SIG-M5 treated with dmso at 0.1 percent for 504 hours (cell line): ENCODE data around the gene ZNF630.
"Not testable (repeated sequence)": the region's sequence is repeated elsewhere in the genome, so short reads cannot be mapped to it uniquely, and the experiment has no call there.

Experiments
- DNase-seq: peaks from one replicate; lab custom pipeline; 2025; ENCODE audit not compliant: unreplicated experiment; lab: John Stamatoyannopoulos, UW

The ZNF630 gene

DNA sequence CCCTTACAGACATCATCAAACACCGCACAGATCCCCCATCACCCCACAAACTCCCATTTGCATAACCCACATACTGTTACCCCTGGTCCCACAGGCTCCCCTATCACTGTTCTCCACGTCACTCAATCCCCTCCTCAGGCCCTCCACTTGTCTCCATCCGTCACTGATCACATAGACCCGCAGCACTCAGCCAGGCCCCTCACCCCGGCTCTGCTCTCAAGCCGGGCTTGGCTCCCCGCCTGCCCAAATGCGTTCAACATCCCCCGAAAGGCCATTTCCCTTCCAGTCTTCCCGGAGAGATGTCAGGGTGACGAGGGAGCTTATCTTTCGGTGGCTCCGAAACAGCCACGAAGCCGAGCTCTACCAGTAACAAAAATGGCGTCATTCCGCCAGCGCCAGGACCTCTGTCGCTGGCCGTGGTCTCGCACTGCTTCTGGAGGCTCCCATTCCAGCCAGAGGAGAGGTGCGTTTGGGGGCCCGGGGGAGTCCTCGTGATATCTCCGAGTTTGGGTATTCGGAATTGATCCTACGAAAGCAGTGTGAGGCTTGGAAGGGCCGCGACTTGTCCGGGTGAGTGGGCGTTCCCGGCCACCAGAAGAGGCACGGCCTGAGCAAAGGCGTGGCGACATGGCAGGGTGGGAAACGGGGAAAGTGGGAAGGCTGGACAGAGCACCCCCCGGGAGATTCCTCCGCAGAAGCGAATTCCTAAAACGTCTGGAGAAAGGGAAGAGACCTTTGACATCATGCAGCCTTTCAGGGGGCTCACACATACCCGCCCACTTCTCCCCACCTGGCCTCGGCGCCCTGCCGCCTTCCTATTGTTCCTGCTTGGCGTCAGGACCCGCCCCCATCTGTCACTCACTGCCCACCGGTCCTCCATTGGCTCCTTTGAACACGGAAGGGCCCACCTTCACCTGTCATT is at the start of gene ZNF630:
Gene ZNF630, minus strand, starts transcription at position 577 of the 922 bp plus-strand sequence. CDS start 4,754 bp downstream, outside the sequence.
- DNase-seq: no peak

DNA sequence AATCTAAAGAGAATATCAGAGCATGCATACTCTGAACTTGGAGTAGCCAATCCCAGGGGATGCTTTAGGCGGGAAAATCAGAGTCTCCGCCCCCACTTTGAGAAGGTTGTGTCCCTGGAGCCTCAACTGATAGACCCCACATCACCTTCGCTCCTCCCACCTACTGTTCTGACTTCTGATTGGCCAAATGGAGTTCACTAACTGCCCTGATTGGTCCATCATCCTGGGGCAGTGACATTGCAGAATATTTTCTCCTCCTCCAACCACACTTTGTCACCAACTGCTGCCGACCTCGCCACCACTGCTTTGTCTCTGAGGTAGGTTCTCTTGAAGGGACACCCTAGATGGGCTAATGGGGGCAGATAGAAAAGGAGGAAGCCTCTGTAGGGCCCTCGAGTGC is 36.3 kb upstream of the ZNF630 start:
- no peak for DNase-seq

DNA sequence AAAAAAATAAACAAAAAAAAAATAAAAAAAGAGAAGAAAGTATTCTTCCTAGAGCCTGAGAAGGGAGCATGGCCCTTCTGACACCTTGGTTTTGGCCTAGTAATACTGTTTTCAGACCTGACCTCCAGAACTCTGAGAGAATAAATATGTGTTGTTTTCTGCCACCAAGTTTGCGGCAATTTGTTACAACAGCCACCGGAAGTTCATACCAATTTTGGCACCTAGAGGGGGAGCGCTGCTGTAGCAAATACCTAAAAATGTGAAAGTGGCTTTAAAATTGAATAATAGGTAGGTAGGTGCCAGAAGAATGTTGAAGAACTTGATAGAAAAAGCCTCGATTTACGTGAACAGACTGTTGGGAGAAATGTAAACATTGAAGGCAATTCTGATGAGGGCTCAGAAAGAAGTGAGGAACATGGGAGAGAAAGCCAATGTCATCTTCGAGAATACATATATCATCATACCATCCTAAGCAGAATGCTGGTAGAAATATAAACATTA is 31.5 kb upstream of the ZNF630 start:
- no peak for DNase-seq

DNA sequence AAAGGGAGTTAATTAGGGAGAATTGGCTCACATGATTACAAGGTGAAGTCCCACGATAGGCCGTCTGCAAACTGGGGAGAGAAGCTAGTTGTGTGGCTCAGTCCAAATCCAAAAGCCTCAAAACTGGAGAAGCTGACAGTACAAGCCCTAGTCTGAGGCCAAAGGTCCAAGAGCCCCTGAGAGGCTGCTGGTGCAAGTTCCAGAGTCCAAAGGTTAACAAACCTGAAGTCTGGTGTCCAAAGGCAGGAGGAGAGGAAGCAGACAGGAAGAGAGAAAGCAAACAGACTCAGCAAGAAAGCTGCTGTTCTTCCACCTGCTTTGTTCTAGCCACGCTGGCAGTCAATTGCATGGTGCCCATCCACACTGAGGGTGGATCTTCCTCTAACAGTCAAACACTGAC is 30.0 kb upstream of the ZNF630 start:
- no peak for DNase-seq

DNA sequence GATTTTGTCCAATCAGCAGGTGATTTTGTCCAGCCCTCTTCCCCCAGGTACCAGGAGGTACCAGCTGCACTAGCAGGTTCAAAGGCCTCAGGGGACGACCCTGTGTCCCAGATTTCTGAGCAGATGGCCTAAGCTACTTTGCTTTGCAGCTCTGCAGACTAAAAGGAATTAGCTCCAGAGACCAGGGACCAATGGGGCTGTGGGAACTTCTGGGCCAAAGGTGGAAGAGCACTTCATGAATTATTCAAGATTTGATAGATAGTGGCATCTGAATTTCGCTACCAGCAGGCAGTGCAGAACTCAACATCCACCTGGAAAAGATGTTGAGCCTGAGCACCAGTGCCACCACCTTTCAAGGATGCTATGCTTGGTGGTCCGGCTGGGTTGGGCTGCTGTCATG is 21.1 kb upstream of the ZNF630 start:
- not testable (repeated sequence) for DNase-seq

DNA sequence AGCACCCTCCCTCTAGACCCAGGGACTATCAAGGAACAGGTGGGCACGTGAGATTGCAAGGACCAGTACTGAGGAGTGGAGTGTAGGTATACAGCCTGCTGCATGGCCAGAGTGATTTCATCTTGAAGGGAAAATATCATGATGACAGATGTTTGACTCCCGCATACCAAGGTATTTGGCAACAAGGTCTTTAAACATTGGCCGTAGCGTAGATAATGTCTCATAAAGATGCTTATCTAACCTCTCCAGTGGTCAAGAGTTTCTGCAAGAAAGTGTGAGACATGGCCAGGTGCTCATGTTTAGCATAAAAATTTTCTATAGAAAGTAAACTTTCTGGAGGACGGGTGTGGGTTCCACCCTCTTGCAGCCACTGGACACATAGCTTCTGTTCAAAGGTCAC is 18.7 kb upstream of the ZNF630 start:
- DNase-seq: no peak

DNA sequence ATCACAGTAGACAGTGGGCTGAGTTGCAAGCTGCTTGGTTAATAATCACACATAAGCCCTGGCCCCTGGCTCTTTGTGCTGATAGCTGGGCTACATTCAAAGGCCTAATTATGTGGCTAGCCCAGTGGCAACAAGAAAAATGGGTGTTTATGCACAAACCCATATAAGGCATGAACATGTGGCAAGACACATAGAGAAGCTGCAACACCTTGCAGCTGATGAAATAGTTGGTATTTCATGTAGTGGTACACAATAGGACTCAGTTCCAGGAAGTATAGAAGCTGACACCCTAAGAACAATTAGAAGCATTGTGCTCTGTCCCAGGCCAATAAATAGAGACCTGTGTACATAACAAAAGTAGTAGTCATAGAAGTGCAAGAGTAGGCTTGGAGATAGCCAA is 14.6 kb upstream of the ZNF630 start:
- no peak for DNase-seq

DNA sequence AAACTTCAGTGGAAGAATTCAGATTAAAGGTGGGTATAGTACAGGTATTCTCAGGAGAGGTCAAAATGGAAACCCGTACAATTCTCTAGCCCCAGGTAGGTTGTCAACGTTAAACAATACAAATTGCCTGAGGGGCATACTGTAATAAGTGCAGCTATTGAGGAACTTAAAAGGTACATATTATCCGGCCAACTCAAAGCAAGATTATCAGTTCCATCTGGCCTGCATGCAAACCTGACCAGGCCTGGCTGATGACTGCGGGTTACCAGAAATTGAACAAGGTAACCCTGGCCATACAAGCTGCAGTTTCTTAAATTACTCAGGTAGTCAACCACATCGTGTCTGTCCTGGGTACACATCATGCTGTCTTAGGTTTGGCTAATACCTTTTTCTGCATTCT is 12.3 kb upstream of the ZNF630 start:
- no peak for DNase-seq

DNA sequence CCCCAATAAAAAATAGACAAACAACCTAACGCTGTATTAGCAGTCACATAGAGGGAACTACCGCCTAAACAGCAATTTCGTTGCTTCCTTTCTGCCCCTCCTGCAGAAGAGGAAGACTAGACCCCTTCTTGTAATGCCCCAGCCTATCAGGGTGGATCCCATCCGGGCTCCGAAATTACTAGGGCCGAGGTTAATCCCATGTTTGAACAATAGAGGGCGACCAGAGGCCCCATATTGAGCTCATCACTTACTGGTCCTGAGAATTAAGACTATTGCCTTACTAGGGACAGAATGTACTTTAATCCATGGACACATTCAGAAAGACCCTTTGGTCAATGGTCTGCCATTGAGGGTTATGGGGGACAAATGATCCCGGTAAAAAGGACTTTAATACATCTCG is 11.8 kb upstream of the ZNF630 start:
- DNase-seq: peak; percentile 25

DNA sequence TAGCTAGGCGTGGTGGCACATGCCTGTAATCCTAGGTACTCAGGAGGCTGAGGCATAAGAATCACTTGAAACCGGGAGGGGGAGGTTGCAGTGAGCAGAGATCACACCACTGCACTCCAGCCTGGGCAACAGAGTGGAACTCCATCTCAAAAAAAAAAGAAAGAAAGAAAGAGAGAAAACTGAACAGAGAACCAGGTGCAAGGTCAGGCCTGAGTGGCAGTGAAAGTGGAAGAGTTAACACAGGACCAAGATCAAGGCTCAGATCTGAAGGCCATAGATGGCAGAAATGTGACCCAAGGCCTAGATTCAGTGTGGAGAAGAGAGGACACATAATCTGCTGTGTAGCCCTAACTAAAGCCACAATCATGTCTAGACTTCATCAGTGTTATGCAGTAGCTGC is 4.9 kb upstream of the ZNF630 start:
- DNase-seq: no peak

DNA sequence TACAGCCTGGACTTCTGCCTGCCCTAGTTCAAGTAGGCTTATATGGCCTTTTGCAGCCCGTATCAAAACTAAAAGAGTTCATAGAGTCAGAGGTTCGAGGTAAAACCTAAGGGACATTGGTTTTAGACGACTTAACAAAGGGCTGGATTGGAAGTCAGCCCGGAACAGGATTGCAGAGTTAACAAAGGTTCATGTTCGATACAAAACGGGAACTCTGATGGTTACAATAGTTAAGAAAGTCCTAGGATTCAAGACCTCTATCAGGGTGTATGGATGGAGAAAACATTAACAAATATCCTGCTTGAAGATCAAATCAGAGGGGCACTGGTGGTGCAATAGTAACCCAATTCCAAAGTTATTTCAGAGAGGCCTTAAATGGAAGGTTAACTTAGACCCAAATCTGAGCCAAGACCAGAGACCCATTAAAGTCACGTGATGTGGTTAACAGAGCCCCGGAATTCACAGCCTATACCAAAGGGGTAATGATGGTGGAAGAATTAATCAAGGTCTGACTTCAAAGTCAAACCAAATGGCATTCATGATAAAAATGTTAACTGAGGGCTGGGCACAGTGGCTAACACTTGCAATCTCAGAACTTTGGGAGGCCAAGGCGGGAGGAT is 656 bp upstream of the ZNF630 start:
- DNase-seq: no peak

DNA sequence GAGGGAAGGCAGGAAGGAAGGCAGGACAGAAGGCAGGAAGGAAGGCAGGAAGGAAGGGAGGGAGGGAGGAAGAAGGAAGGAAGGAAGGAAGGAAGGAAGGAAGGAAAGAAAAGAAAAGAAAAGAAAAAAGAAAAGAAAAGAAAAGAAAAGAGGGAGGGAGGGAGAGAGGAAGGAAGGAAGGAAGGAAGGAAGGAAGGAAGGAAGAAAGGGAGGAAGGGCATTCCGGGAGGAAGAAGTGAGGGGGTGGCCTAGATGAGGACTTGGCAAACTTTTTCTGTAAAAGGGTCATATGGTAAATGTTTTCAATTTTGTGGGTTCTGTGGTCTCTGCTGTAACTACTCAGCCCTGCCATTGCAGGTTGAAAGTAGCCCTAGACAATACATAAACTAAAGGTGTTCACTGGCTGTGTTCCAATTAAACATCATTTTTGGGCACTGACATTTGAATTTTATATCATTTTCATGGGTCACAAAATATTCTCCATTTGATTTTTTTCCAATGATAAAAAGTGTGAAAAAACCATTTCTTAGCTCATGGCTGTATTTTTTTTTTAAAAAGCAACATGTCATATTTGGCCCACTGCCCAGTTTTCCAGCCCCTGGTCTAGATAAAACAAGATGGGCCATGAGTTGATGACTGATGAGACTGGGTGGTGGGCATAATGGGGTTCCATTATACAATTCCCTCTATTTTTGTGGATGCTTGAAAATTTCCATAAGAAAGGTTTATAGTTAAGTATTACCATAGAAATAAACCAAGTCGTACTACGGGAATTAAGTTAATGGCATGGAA is 3.1 kb downstream of the ZNF630 start:
- no peak for DNase-seq

DNA sequence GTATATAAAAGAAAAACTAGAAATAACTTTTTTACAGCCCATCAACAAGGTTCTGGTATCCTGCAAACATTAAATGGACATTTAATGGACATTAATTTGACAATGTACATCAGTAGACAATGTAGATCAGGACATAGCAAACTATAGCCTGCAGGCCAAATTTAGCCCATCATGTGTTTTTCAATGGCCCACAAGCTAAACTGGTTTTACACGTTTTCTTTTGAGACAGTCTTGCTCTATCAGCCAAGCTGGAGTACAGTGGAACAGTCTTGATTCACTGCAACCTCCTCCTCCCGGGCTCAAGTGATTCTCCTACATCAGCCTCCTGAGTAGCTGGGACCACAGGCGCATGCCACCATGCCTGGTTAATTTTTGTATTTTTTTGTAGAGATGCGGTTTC is 7.2 kb downstream of the ZNF630 start:
- no peak for DNase-seq

DNA sequence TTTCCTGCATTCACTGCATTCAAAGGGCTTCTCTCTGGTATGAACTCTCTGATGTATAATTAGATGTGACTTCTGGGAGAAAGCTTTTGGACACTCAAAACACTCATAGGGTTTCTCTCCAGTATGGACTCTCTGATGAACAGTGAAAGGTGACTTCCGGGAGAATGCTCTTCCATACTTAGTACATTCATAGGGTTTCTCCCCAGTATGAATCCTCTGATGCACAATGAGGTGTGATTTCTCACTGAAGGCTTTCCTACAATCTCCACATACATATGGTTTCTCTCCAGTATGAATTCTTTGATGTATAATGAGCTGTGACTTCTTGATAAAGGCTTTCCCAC is 12.2 kb downstream of the ZNF630 start:
- no peak for DNase-seq

DNA sequence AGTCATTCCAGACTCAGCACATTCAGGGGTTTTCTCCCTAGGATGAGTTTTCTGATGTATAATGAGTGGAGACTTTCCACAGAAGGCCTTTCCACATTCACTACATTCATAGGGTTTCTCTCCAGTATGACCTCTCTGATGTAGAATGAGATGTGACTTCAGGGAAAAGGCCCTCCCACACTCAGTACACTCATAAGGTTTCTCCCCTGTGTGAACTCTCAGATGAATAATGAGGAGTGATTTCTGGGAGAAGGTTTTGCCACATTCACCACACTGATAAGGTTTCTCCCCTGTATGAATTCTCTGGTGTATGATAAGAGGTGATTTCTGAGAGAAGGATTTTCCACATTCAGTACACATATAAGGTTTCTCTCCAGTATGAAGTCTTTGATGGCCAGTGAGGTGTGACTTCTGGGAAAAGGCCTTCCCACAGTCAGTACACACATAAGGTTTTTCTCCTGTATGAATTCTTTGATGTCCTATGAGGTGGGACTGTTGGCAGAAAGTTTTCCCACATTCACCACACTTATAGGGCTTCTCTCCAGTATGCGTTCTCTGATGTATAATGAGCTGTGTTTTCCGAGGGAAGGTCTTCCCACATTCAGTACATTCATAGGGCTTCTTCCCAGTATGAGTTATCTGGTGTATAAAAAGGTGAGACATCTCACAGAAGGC is 12.7 kb downstream of the ZNF630 start:
- DNase-seq: no peak

DNA sequence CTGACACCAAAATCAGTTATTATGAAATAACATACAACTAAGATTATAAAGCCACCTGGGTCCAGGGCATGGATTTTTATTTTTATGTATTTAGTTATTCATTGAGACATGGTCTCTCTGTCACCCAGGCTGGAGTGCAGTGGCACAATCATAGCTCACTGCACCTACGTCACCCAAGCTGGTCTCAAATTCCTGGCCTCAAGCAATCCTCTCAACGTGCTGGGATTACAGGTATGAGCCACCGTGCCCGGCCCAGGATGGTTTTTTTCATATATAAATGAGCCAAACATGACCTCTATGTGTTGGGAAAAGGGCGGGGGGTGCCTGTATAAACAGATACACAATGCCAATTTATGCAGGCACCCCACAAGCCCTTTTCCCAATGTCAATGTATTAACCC is 24.6 kb downstream of the ZNF630 start:
- no peak for DNase-seq

DNA sequence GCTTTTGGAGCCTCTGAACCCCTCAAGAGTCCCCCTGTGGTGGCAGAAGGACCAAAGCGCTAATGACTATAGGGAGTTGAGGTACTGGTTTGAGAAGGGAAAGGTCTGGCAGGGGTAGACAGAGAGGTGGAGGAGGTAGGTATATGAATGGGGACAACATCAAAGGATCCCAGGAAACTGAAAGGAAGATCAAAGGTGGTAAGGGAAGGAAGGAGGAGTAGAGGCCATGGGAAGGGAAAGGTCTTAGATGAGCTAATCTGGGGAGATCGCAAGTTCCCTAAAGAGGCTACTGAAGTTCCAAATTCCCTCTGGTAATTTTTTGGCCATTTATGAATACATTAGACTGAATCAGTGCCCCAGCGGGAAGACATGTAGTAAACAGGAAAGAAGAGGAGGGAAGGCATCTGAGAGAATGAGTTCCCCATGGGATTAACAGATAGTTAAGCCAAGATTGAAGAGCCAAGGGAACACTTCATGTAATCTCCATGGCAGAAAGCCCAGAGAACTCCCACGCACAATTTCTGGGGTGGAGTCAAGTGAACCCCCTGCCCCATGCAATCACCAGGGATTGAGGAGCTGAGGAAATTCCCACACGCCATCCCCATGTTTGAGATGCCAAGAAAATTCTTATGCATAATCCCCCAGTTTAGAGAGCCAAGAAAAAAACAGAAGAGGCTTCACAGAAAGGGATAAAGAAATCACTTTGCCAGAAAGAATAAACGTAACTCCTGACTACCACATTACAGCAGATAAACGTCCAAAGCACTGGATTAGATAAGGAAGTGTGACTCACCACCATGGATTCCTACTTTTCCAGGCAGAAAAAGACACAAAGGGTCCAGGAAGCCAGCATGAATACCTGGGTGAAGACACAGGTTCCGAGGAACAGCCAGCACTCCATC is 25.8 kb downstream of the ZNF630 start:
- DNase-seq: no peak

DNA sequence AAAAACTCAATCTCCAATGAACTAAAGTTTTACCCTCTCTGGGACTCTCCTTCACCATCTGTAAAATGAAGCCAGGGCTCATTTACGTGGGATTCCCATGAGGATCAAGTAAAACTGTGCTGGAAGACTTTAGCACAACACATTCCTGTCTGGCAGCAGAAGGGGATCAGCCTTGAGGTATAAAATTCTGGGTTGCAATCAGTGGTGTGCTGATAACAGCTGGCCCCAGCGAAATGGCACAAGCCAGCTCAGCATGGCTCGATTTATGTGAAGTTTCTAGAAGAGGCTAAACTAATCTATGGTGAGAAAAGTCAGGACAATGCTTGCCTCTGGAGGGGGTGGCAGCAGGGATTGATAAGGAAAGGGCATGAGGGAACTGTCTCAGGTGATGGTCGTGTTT is 28.4 kb downstream of the ZNF630 start:
- DNase-seq: no peak

DNA sequence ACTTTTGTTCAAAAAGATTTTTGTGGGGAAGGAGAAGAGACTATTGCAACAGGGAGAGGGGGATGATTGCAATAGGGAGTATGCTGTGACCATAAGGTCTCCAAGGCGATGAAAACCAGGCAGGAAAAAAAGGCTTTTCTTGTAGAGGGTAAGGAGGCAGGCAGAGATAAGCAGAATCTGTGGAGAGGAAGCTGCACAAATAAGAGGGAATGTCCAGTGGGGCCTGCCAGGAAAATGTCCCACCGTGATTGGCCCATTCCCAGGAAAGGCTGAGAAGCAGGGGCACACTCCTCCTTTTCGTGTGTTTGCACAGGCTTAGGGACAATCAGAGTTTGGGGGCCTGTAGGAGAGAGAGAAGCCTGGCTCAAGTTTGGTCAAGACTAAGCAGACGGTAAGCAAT is 35.5 kb downstream of the ZNF630 start:
- no peak for DNase-seq

DNA sequence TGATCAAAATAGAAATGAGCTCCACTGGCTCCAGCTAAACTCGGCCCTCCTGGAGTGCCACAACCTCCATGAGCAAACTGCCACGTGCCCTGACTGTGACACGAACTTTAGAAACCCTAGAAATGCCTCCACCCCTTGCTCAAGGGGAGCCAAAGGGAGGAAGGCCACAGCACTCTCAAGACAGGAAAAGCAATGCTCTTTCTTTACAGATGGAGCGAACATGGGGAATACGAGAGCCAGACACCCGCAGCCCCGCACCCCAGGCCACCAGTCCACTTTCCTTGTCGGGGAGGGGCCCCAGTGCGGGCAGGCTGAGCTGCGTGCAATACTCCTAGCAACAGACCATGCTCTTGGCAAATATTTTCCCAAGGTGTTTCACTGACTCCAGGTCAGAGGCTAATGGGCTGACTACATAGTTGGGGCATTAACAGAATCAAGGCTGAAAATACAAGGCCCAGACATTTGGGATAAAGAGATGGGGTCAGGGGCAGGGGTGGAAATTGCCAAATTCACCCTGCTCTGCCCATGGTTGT is 40.7 kb downstream of the ZNF630 start:
- DNase-seq: not testable (repeated sequence)
